Muscle of arm (tissue), 12 donors: Measurements from ENCODE around the gene XPOT. TPM values are rescaled to one million over a fixed set of nuclear protein-coding genes. Genes with fewer than 3 reads are reported as not detected.

Experiments
- DNase-seq: peaks from one replicate; pipeline ENCODE4 v3.0.0-alpha.2; 2013
- polyA plus RNA-seq, 12 donors: library from polyadenylated mRNA; unstranded; fragments of 120-200 nt; gene quantifications; one replicate each; pipeline ENCODE4 v1.2.1, GENCODE V29; 2013; ENCODE audit not compliant: insufficient read length in 12 of 12

XPOT gene
- polyA plus RNA-seq, 12 donors = 30.7 to 59.9 (median 46.2) TPM; not detected in 1

DNA sequence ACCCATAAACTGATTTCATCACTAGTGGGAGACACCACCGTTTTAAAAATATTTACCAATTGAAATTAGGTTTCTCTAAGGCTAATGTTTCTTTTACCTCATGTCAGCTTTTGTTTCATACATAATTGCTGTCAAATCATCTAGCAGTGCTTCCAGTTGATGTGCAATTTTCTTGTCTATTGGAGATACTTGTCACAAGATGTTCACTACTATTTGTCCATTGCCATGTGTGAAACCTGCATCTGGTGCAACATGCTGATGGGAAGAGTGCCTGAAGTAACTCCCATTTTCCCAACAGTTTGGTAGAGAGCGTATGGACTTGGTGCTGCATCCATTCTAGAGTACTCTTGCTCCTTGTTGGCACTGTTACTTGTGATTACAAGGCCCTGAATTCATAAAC is 9.7 kb downstream of the XPOT start:
- DNase-seq = no peak

DNA sequence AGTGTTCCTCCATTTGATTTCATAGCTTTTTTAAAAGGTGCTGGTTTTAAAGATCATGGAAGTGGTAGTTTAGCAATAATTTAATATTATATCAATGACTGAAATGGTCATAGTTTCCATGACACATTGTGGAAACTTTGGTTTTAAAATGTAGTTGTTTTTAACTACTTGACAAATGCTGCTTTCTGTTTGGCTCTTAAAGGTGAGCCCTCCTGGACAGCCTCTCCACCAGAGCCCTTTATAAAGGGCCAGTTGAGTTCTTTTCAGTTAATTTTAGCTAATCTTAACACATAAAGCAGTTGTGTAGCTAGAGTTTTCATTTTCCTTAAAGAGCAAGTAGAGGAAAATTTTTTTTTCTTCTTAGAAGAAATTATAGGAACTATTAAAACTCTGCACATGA is 14.0 kb downstream of the XPOT start:
- DNase-seq = no peak

- no peak for DNase-seq
These were observed 15.5 kb downstream of the XPOT start for GRCh38 chr12:64419696-64420095.

DNA sequence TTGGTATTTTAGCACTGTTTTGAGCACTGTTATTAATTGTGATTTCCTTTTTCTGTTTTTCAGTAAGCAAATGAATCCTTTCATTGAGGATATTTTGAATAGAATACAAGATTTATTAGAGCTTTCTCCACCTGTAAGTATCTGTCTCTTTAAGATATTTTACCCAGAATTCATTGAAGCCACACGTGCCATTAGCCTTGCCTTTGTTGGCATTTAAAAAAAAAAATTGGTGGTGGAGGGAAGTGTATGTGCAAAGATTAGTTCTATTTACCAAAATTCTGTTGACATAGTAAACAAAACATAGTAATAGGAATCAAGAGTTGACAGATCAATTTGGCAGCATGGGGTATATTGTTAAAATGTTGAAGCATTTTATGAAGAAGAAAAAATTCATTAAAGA is 23.8 kb downstream of the XPOT start:
- no peak for DNase-seq

DNA sequence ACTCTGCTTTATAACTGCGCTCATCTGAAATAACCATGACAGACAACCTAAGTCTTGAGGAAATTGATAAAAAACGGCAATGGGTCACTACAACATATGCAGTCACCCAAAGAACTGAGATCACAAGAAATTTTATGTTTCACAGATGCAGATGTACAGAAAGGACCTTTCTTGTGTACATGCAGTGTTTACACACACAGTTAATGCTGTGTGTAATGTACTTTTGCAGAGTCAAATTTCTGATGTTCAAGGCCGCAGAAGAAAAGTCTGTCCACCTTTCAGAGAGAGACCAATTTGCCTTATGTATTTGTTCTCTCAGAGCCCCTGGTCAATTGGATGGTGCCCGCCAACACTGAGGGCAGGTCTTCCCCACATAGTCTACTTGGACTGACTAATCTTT is 24.8 kb downstream of the XPOT start:
- DNase-seq = no peak

DNA sequence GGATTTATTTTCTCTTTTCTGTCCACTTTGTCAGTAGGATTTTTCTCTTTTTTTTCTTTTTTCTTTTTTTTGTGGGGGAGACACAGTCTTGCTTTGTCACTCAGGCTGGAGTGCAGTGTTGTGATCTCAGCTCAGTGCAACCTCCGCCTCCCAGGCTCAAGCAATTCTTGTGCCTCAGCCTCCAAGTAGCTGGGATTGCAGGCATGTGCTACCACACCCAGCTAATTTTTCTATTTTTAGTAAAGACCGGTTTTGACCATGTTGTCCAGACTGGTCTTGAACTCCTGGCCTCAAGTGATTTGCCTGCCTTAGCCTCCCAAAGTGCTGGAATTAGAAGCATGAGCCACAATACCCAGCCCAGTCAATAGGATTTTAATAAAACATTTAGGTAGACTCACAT is 26.7 kb downstream of the XPOT start:
- no peak for DNase-seq

GRCh38 chr12:64431791-64432190 is 27.6 kb downstream of the XPOT start:
- no peak for DNase-seq

- DNase-seq = no peak
These were observed 29.7 kb downstream of the XPOT start for GRCh38 chr12:64433915-64434314.

DNA sequence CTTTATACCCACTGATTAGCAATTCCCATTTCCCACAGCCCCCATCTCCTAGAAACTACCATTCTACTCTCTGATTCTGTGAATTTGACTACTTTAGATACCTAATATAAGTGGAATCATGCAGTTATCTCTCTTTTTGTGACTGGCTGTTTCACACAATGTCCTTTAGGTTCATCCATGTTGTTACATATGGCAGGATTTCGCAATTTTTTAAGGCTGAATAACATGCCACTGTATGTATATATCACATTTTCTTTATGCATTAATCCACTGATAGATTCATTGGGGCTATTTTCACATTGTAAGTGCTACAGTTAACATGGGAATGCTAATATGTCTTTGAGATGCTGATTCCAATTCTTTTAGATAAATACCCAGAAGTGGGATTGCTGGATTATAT is 35.9 kb downstream of the XPOT start:
- DNase-seq = no peak

DNA sequence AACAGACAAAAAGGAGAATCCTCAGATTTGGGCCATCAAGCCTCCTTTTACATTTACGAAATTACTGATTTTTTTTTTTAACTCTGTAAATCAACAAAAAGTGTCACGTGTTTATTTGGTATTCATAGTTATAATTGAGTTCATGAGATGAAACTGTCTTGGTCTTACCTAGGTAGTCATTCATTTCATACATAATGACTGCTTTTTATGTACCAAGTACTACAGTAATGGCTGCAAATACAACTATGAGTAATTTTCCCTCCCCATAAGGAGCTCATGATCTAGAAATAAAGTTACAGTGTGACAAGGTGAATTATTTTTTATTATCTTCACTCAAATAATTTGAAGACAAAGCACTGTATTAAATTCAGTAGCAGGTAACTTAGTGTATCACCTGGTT is 41.3 kb downstream of the XPOT start:
- DNase-seq = no peak

DNA sequence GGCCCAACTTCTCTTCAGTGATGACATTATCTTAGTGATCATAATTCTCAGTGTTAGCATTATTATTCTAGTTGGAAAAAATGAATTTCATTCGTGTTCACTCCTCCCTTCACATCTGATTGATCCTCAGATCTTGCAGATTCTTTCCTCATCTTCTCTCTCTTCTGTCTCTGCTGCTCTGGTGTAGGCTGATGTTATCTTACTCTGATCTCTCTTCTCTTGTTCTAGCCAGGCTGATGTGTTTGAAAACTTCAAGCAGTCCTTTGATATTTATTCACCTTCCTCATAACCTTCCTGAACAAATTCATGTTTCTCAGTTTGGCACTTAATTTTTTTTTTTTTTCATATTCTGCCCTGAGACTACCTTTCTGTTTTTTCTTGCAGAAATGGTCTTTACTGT is 42.1 kb downstream of the XPOT start:
- DNase-seq = no peak

- DNase-seq = no peak
These were observed 46.0 kb downstream of the XPOT start for GRCh38 chr12:64450057-64450640.

DNA sequence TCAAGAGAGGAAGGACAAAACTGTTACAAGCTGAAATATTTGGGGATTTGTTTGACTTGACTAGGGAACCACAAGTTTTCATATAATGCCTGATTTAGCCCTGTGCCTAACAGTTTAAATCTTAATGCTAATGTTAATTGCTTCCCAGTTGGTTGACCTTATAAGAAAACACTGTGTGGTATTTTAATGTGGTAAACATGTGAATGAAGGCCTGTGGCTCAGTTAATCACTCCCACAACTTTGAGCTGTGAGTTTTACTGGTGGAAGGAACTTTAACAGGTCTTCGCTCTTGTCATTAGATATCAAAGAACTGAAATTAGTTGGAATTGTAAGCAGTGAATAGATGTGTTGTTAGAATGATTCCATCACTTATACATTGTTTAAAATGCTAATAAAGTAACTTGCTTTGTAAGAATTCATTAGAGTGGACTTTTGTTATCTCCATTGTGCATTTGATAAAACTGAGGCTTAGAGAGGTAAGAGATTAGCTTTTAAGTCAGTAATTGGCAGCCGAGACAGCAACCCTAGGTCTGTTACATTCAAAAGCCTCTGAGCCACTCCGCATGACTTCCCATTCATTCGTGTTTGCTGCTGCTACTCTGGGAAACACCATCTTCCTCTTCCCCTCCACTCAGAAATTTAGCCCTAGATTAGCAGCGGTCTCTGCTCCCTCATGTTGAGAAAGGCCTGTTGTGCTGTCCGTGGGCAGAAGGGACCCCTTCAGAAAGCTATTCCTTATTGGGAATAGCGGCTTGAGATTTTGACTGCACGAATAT is 46.7 kb downstream of the XPOT start:
- peak; percentile 2 for DNase-seq

DNA sequence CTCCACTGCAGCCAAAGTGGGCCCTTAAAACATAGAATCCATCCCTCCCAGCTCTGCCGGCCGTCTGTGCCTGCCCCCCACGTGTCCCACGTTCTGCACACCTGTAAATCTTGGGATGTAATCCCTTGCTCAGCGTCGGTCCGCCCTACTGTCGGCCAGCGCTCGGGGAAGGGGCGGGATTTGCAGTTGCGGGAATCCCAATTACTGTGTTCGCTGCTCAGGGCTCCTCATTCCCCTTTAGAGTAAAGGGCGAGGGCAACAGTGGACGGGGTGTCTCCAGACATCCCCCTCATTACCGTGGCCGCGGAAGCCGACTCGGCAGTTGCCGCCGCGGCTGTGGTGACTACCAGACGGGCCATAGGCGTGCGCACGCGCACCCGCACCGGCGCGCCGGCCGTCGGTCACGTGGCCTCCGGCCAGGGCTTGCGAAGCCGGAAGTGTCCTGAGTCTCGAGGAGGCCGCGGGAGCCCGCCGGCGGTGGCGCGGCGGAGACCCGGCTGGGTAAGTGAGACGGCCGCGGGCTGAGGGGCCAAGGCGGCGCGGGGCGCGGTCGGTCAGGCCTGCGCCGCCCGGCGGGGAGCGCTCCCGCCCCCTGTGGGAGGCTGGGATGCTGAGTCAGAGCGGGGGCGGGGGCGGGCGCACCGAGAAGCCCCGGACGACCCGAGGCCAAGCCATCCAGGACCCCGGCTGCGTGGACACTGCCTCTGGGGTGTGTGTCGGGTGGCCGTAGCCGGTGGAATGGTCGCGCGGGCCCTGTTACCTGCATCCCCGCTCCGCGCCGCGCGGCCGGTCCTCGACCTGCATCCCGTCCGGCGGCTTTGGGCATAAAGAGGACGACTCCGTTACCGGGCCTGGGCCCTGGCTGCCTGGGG is 47.7 kb downstream of the XPOT start, which contains the start of gene TBK1:
Gene TBK1, plus strand, starts transcription at position 434 of the 872 bp plus-strand sequence. CDS start 3,751 bp downstream, outside the sequence.
- DNase-seq = peak; percentile 90

DNA sequence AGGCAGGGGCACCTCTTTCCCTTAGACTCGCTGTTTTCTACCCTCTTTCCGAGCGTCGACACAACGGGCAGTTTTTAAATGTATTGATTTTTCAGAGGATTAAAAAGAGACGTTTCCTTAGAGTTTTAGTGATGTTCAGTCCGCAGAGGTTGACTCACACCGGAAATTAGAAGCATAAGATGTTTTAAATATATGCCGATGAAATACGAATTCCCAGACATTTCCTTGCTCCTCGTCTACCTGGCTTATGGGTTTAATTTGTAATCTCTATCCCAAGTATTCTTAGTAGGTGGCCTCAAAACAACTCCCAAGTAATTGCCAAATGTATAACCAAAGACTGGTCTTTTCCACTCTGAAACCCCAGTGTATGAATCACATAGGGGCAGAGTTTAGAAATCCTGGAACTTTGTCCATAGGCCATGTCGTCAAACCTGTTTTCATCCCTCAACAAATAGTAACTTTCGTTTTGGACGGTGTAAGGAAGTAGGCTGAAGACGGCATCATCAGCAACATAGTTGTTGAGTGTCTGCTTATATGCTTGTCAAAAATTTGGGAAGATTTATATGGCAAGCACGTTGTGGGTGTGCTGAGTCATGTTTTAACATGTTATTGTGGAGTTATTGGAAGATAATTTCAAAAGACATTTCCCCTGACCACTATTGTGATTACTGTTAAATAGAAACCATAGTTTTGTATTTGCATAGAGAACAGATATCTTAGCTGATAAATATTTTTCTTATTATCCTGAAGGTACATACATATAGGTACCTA is 48.6 kb downstream of the XPOT start:
- peak; percentile 32 for DNase-seq

- no peak for DNase-seq
These were observed 51.3 kb downstream of the XPOT start for GRCh38 chr12:64455506-64455905.

DNA sequence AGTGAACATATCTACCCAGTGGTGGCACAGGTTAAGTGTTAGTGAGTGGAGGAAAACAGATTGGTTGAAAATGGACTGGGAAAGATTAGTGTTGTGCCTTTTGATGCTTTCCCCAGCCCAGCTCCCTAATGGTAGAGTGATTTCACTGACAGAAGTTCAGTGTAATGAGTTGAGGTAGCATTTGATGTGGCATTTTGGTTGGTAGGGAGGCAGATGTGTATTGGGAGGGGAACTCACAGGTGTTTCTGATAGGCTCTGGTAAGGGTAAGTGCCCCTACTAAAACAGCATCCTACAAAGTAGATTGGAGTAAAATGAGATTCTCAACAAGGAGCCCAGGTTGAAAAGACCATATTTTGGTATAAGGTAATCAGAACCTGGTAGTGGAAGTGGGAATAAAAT is 51.9 kb downstream of the XPOT start:
- no peak for DNase-seq

GRCh38 chr12:64457032-64457431 is 52.8 kb downstream of the XPOT start:
- no peak for DNase-seq

DNA sequence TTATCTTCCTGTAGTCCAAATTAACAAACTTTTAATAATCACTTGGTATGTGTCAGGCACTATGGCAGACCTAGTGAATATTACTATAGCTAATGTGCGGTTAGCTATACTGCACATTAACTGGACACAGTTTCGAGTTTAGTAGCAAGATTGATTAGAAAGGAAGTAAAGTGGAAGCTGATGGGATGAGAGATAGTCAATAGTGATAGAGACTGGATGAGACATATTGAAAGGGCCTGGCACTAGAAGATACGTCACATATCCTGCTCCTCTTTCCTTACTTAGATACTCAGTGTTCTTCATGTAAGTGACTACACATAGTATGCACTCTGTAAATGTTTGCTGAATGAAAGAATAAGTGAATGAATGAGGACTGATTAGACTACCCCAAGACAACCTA is 53.3 kb downstream of the XPOT start:
- DNase-seq = no peak

DNA sequence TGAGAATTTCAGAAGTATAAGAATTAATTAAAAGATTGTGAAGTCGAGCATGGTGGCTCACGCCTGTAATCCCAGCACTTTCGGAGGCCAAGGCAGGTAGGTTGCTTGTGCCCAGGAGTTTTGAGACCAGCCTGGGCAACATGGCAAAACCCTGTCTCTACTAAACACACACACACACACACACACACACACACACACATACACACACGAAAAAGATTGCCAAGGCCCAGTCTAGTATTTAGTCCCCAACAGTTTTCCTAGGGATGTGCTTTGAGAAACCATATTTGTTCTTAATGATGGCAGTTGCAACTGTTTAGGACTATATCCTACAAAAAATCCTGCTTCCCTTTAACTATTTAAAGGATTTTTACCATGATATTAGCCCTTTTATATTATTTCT is 53.7 kb downstream of the XPOT start:
- no peak for DNase-seq

DNA sequence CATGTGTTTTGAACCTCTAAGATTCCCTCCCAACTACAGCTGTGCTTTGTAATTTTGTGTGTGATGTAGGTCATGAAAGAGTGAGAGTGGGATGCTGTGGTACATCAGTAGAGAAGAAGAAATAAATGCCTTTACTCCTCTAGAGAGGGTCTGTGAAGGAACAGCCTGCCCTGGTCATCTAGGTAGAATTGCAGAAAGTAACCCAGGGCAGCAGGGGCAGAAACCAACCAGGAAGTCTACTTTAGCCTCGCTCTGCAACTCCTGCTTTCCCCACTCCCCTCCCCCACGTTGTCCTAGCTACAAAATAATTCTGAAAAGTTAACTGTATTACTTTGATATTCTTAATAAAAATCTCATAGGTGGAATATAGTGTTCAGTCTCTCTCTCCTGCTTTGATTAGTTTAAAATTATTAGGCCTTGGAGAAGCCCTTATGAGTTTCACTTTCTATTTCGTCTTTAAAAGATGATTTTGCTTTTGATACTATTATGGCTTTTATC is 55.3 kb downstream of the XPOT start:
- peak; percentile 5 for DNase-seq
